Measurements from ENCODE around the gene ZNF254. TPM values are rescaled to one million over a fixed set of nuclear protein-coding genes. Genes with fewer than 3 reads are reported as not detected.

The ZNF254 gene
- total and polyA plus RNA-seq, 9 of the 15 experiments (the other 6 are each of a cell fraction or from before 2014, with no cell fraction given): 10.7 to 22.1 (median 14.2) TPM

- H4K20me1 ChIP-seq (replicated peaks; ENCODE audit: control insufficient read depth, insufficient read depth, low read length): no peaks in the 10 kb centered on the region
- no TSS peak for BruUV-seq (replicated peaks)
- no peak overlapping the region for H3K27ac ChIP-seq (ENCODE audit: extremely low read depth, low read depth, low read length)
- ChIA-PET POLR2A (no interaction called here), CTCF (ENCODE audit: low intra/inter-chr PET ratio) (no interaction called here)
- no peak overlapping the region for H3K4me2 ChIP-seq (ENCODE audit: insufficient read depth, low read length)
- H3K27me3 ChIP-seq (ENCODE audit: control insufficient read depth in 2 of 2, insufficient read depth in 2 of 2, low read length in 2 of 2): no peaks in the 10 kb centered on the region
- WGBS (ENCODE audit: insufficient coverage, low coverage, missing lambda C conversion rate): 43% methylated on average over 3 of the region's 3 CpGs
- H3K4me3 ChIP-seq: no peak overlapping the region
- H2AFZ ChIP-seq (ENCODE audit: low read depth, low read length): no peak overlapping the region
- TF ChIP-seq ETV1 (tag; conservative IDR thresholded peaks at IDR 0.05; ENCODE audit: low read depth) (no peak), CEBPB (tag; IDR thresholded peaks at IDR 0.05) (peak; percentile 16; the same call in 1 of the 2 replicates), ELF2 (CRISPR knock-in tag; IDR thresholded peaks at IDR 0.05) (no peak), NR2C1 (IDR thresholded peaks at IDR 0.05) (no peak), NR2C1 (tag; IDR thresholded peaks at IDR 0.05) (no peak), CHD1 (IDR thresholded peaks at IDR 0.05; ENCODE audit: low read length) (no peak), USF1 (CRISPR knock-in tag; IDR thresholded peaks at IDR 0.05) (no peak), CHCHD3 (CRISPR knock-in tag; IDR thresholded peaks at IDR 0.05) (no peak), ZNF445 (CRISPR knock-in tag; IDR thresholded peaks at IDR 0.05; ENCODE audit: low read depth) (no peak)
- in situ Hi-C loops (cut with MboI): no loop called here
- H3K79me2 ChIP-seq (ENCODE audit: control insufficient read depth, insufficient read depth, low read length): no peaks in the 10 kb centered on the region
- H3K36me3 ChIP-seq (ENCODE audit: control insufficient read depth, insufficient read depth, low read length): peaks cover 59% of the 10 kb centered on the region; the same call in 2 of the 3 replicates
- DNase-seq (ENCODE audit: extremely low read depth in 1 of 4, low spot score in 3 of 4): no peak
- H3K4me1 ChIP-seq (replicated peaks in 1 of 2; ENCODE audit: control insufficient read depth in 2 of 2, insufficient read depth in 2 of 2, low read length in 2 of 2): no peaks in the 10 kb centered on the region
- no peak for ATAC-seq
- no peaks in the 10 kb centered on the region for H3K9me3 ChIP-seq (replicated peaks; ENCODE audit: control insufficient read depth, insufficient read depth, low read depth, low read length)
- FAIRE-seq: no peak
- H3K9ac ChIP-seq (ENCODE audit: insufficient read depth in 1 of 2, low read depth in 2 of 2, low read length in 2 of 2): no peak overlapping the region
- no peaks in the 10 kb centered on the region for H3K9me1 ChIP-seq (ENCODE audit: control insufficient read depth, insufficient read depth, low read length)
- intact Hi-C loops (cut with micrococcal nuclease): no loop called here
These were observed 34.2 kb upstream of the ZNF254 start for GRCh38 chr19:24052811-24053210.

Data from K562 (cell line).